ENCODE measurements around the gene ARFIP1.

DNA sequence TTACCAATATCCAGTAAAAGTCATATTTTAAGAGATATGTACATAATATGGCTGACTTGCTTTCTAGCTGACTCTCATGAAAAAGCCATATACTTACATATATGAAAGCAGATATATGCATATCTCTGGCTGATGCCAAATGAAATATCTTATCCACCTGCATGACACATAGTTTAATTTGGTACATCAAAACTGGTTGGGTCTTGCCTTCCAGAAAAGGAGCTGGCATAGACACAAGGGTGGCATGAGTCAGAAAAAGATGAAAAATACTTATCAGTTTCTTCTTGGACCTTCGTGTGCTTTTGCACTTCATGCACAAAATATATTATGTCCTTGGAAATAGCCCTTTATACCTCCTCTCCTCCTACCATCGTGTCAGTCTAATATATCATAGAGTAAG is 32.3 kb upstream of the ARFIP1 start:
- TF ChIP-seq, protein P1, sequence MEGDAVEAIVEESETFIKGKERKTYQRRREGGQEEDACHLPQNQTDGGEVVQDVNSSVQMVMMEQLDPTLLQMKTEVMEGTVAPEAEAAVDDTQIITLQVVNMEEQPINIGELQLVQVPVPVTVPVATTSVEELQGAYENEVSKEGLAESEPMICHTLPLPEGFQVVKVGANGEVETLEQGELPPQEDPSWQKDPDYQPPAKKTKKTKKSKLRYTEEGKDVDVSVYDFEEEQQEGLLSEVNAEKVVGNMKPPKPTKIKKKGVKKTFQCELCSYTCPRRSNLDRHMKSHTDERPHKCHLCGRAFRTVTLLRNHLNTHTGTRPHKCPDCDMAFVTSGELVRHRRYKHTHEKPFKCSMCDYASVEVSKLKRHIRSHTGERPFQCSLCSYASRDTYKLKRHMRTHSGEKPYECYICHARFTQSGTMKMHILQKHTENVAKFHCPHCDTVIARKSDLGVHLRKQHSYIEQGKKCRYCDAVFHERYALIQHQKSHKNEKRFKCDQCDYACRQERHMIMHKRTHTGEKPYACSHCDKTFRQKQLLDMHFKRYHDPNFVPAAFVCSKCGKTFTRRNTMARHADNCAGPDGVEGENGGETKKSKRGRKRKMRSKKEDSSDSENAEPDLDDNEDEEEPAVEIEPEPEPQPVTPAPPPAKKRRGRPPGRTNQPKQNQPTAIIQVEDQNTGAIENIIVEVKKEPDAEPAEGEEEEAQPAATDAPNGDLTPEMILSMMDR (conservative IDR thresholded peaks at IDR 0.05) = no peak
- TF ChIP-seq ZFX (IDR thresholded peaks at IDR 0.05) = no peak

All from C4-2B (cell line).